Measurements from ENCODE around the gene RUSC1.

Gene RUSC1

GRCh38 chr1:155322953-155323728, 2.4 kb downstream of the RUSC1 start (continued):
- no peak for TF ChIP-seq PRDM1 (tag by site-specific recombination; IDR thresholded peaks at IDR 0.05)
- no peak for TF ChIP-seq ZNF211 (tag by site-specific recombination; IDR thresholded peaks at IDR 0.05; ENCODE audit: low read depth)
- no peak for TF ChIP-seq ZNF138 (tag by site-specific recombination; IDR thresholded peaks at IDR 0.05; ENCODE audit: borderline replicate concordance)
- no peak; the same call in 1 of the 2 replicates for TF ChIP-seq ZSCAN23 (tag by site-specific recombination; IDR thresholded peaks at IDR 0.05)
- TF ChIP-seq ZNF426 (tag by site-specific recombination; IDR thresholded peaks at IDR 0.05) = no peak
- no peak for TF ChIP-seq ZNF670 (tag by site-specific recombination; IDR thresholded peaks at IDR 0.05; ENCODE audit: low read depth)
- TF ChIP-seq GLIS1 (tag by site-specific recombination; IDR thresholded peaks at IDR 0.05) = peak; percentile 73; the same call in 1 of the 2 replicates
- no peak for TF ChIP-seq ZNF529 (tag by site-specific recombination; IDR thresholded peaks at IDR 0.05; ENCODE audit: insufficient replicate concordance)
- TF ChIP-seq GLI4 (tag by site-specific recombination; IDR thresholded peaks at IDR 0.05) = no peak
- no peak for TF ChIP-seq ZNF792 (tag by site-specific recombination; IDR thresholded peaks at IDR 0.05)
- TF ChIP-seq ZNF140 (tag by site-specific recombination; IDR thresholded peaks at IDR 0.05) = no peak
- TF ChIP-seq ZBTB49 (tag by site-specific recombination; IDR thresholded peaks at IDR 0.05; ENCODE audit: low read depth) = no peak
- no peak for TF ChIP-seq ZNF791 (tag by site-specific recombination; IDR thresholded peaks at IDR 0.05)
- TF ChIP-seq ZNF174 (tag by site-specific recombination; IDR thresholded peaks at IDR 0.05) = no peak
- TF ChIP-seq ZNF623 (tag by site-specific recombination; IDR thresholded peaks at IDR 0.05) = no peak
- TF ChIP-seq ZNF707 (tag by site-specific recombination; IDR thresholded peaks at IDR 0.05) = no peak
- peak; percentile 81 for TF ChIP-seq ZNF501 (tag by site-specific recombination; IDR thresholded peaks at IDR 0.05)
- no peak for TF ChIP-seq GFI1B (tag by site-specific recombination; IDR thresholded peaks at IDR 0.05)
- no peak for TF ChIP-seq ZBTB21 (tag by site-specific recombination; IDR thresholded peaks at IDR 0.05)
- peak; percentile 49 for TF ChIP-seq KLF8 (tag by site-specific recombination; IDR thresholded peaks at IDR 0.05)
- TF ChIP-seq ZNF324 (tag by site-specific recombination; IDR thresholded peaks at IDR 0.05) = peak; percentile 88; the same call in 1 of the 2 replicates
- no peak for TF ChIP-seq ZBTB1 (tag by site-specific recombination; IDR thresholded peaks at IDR 0.05)
- TF ChIP-seq ZNF114 (tag by site-specific recombination; IDR thresholded peaks at IDR 0.05) = no peak
- TF ChIP-seq ZNF169 (tag by site-specific recombination; IDR thresholded peaks at IDR 0.05) = no peak
- peak; percentile 79 for TF ChIP-seq ZFP69B (tag by site-specific recombination; IDR thresholded peaks at IDR 0.05)
- no peak for TF ChIP-seq ZNF514 (tag by site-specific recombination; IDR thresholded peaks at IDR 0.05)
- no peak for TF ChIP-seq ZNF239 (tag by site-specific recombination; IDR thresholded peaks at IDR 0.05)
- TF ChIP-seq ZNF76 (tag by site-specific recombination; IDR thresholded peaks at IDR 0.05; ENCODE audit: borderline replicate concordance, low read depth) = peak; percentile 85
- TF ChIP-seq ZNF585B (tag by site-specific recombination; IDR thresholded peaks at IDR 0.05) = no peak
- TF ChIP-seq ZBTB26 (tag by site-specific recombination; optimal IDR thresholded peaks at IDR 0.05) = peak; percentile 47
- no peak for TF ChIP-seq ZNF121 (tag by site-specific recombination; IDR thresholded peaks at IDR 0.05)
- no peak for TF ChIP-seq ZSCAN5A (tag by site-specific recombination; IDR thresholded peaks at IDR 0.05)
- TF ChIP-seq ZNF404 (tag by site-specific recombination; IDR thresholded peaks at IDR 0.05) = no peak
- peak; percentile 74 for TF ChIP-seq ZNF423 (tag by site-specific recombination; IDR thresholded peaks at IDR 0.05)
- TF ChIP-seq ZNF530 (tag by site-specific recombination; IDR thresholded peaks at IDR 0.05; ENCODE audit: low read depth) = no peak
- no peak for TF ChIP-seq ZNF311 (tag by site-specific recombination; IDR thresholded peaks at IDR 0.05; ENCODE audit: borderline replicate concordance)
- TF ChIP-seq ZNF433 (tag by site-specific recombination; IDR thresholded peaks at IDR 0.05; ENCODE audit: low read depth) = no peak
- peak; percentile 84 for TF ChIP-seq ZNF2 (tag by site-specific recombination; IDR thresholded peaks at IDR 0.05)
- no peak for TF ChIP-seq ZNF555 (tag by site-specific recombination; conservative IDR thresholded peaks at IDR 0.05)
